Testis (tissue), 3 donors: Measurements from ENCODE around the gene PSMB7. TPM values are rescaled to one million over a fixed set of nuclear protein-coding genes. Genes with fewer than 3 reads are reported as not detected.

Experiments used
- DNase-seq: peaks from one replicate; pipeline ENCODE4 v3.0.0-alpha.2; 2019
- H3K27ac ChIP-seq, 2 donors: fragments of 200-600 bp; sonication (generic); one replicate each; pipeline ENCODE4 v1.5.1; 2019
- H3K27me3 ChIP-seq: fragments of 200-600 bp; sonication (generic); one replicate; pipeline ENCODE4 v1.5.1; 2019
- H3K36me3 ChIP-seq: fragments of 200-600 bp; sonication (generic); one replicate; pipeline ENCODE4 v1.5.1; 2017; ENCODE audit warnings: low read depth; ENCODE audit errors: missing control alignments
- H3K4me1 ChIP-seq: fragments of 200-600 bp; sonication (generic); one replicate; pipeline ENCODE4 v1.5.1; 2019
- H3K4me3 ChIP-seq, 2 donors: fragments of 200-600 bp; sonication (generic); one replicate each; pipeline ENCODE4 v1.5.1; 2017 to 2019
- H3K9me3 ChIP-seq: fragments of 200-600 bp; sonication (generic); one replicate; pipeline ENCODE4 v1.5.1; 2017
- POLR2A ChIP-seq: fragments of 450-650 bp; IDR thresholded peaks from one replicate; pipeline ENCODE4 v1.6.1; 2017; ENCODE audit warnings: antibody characterized with exemption, mild to moderate bottlenecking, moderate library complexity
- WGBS, 2 donors: methylation state at CpG; one replicate each; pipeline ENCODE4 v1.1.5; 2018; 5-methylcytosine and 5-hydroxymethylcytosine counted together
- intact Hi-C: fragments of 100-400 bp; cut with DNase I; formaldehyde crosslinking; loops from one replicate; pipeline ENCODE4 v1.15.1; 2023; ENCODE audit warnings: low total_unique reads
- polyA plus RNA-seq: library from polyadenylated mRNA; stranded (reverse); fragments of 350-450 nt; fragmentation: Illumina TruSeq; extraction: RNeasy Lipid Tissue Mini Kit (QIAGEN cat#74804); gene quantifications from one replicate; pipeline ENCODE4 v1.2.3, GENCODE V29; 2014; ENCODE audit warnings: low read depth, low replicate concordance; ENCODE audit not compliant: insufficient read depth
- total RNA-seq, 2 donors: library from RNA; depleted of rRNA; stranded (reverse); fragments of >200 nt; gene quantifications; one replicate each; pipeline ENCODE4 v1.2.3, GENCODE V29; 2016
- TF ChIP-seq, protein P1 (sequence below), 3 experiments: fragments of 450-650 bp in 2 of 3; fragments of 200-600 bp in 1 of 3; sonication (generic) in 1 of 3; IDR thresholded peaks; one replicate each; pipeline ENCODE4 v1.5.1; 2016 to 2019; ENCODE audit warnings: antibody characterized with exemption in 3 of 3, mild to moderate bottlenecking in 2 of 3, moderate library complexity in 1 of 3

PSMB7 gene
- total and polyA plus RNA-seq, 3 donors from 2014 or later, result 156 to 310 (median 188) TPM

DNA sequence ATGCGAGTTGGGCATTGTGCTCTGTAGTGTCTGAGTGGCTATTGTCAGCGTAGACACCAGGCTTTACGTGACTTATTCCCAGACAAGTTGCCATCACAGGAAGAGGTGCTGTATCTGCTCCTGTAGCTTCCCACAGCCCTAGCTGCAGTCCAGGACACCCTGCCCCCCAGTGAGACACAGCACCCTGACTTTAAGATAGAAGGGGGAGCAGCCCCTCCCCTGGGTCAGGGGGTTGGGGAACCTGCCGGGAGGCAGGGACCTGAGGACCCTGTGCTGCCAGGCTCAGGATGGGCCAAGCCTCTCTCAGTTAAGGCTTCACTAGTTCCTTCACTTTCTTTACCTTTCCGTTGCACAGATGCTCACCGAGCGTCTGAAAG lies 82.1 kb downstream of the PSMB7 start:
- no peaks in the 10 kb centered on the region for H3K27me3 ChIP-seq
- intact Hi-C loops, result no loop called here
- H3K4me1 ChIP-seq, result no peaks in the 10 kb centered on the region
- TF ChIP-seq, protein P1, sequence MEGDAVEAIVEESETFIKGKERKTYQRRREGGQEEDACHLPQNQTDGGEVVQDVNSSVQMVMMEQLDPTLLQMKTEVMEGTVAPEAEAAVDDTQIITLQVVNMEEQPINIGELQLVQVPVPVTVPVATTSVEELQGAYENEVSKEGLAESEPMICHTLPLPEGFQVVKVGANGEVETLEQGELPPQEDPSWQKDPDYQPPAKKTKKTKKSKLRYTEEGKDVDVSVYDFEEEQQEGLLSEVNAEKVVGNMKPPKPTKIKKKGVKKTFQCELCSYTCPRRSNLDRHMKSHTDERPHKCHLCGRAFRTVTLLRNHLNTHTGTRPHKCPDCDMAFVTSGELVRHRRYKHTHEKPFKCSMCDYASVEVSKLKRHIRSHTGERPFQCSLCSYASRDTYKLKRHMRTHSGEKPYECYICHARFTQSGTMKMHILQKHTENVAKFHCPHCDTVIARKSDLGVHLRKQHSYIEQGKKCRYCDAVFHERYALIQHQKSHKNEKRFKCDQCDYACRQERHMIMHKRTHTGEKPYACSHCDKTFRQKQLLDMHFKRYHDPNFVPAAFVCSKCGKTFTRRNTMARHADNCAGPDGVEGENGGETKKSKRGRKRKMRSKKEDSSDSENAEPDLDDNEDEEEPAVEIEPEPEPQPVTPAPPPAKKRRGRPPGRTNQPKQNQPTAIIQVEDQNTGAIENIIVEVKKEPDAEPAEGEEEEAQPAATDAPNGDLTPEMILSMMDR (IDR thresholded peaks at IDR 0.05), result no peak
- no peak for TF ChIP-seq POLR2A
- H3K9me3 ChIP-seq, result no peaks in the 10 kb centered on the region
- 82 to 92% methylated on average over 6 to 7 of the region's 7 CpGs for WGBS, 2 donors
- H3K27ac ChIP-seq, result no peak overlapping the region
- H3K4me3 ChIP-seq, result no peak overlapping the region
- no peak for DNase-seq
- no peaks in the 10 kb centered on the region for H3K36me3 ChIP-seq

DNA sequence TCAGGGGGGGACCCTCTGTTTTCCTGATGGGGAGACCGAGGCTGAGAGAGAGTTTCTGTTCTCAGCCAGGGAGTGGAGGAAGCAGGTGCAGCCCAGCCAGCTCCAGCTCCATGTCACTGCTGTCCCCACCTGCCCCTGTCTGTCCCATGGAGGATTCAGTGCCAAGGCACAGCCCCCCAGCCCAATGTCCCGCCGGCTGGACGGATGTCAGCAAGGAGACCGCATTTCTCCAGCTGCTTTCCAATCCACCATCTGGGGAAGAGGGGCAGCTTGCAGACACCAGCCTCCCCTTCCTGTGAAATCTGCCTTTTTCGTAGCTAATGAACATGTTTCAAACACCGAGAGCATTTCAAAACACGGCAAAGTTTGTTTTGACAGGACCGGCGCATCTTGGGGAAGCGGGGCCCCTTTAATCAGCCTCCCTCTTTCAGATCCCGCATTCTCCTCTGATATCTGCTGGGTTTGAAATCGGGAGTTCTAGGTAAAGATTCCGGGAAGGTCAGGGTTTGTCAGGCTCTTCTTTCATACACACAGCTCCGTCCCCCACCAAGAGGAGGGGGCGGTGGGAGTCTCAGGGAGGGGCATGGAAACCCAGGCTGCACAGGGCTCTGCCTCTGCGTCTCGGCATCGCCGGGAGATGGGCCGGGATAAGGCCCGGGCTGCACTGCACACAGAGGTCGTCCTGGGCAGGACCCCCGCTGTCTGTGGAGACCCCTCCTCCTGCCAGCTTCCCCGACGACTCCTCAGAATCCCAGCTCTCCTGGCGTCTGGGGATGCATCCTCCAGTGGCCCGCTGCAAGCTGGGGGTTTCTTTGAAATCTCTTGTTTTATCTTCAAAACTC lies 82.7 kb downstream of the PSMB7 start:
- Histone ChIP-seq H3K36me3 (no peaks in the 10 kb centered on the region), H3K27ac (no peak overlapping the region), H3K9me3 (no peaks in the 10 kb centered on the region), H3K4me3 (no peak overlapping the region), H3K4me1 (no peaks in the 10 kb centered on the region), H3K27me3 (no peaks in the 10 kb centered on the region)
- no peak for TF ChIP-seq POLR2A
- TF ChIP-seq, protein P1 (IDR thresholded peaks at IDR 0.05), result no peak
- intact Hi-C loops, result no loop called here
- 64 to 72% methylated on average over 23 to 27 of the region's 28 CpGs for WGBS, 2 donors
- no peak for DNase-seq

DNA sequence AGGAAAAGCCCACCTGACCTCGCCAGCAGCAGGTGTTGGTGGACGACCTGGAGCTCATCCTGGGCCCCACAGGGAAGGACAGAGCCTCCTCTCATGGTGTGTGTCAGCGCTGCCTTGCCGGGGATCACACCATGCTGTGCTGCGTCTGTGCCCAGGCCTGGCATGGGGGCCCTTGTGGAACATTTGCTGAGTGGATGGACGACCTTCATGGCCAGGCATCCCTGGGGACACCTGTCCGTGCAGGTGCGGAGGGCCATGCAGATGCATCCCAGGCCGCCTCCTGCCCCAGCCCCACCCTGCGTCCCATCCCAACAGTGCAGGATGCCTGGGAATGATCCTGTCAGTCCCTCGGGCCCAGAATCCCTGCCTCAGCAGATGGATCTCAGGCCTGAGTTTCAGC lies 83.7 kb downstream of the PSMB7 start:
- no peak for TF ChIP-seq POLR2A
- TF ChIP-seq, protein P1 (IDR thresholded peaks at IDR 0.05), result no peak
- H3K36me3 ChIP-seq, result no peaks in the 10 kb centered on the region
- no peak overlapping the region for H3K4me3 ChIP-seq
- H3K4me1 ChIP-seq, result no peaks in the 10 kb centered on the region
- no peak overlapping the region for H3K27ac ChIP-seq
- no peak for DNase-seq
- intact Hi-C loops, result no loop called here
- H3K9me3 ChIP-seq, result no peaks in the 10 kb centered on the region
- WGBS, 2 donors, result 80 to 90% methylated on average over 3 to 10 of the region's 11 CpGs
- H3K27me3 ChIP-seq, result no peaks in the 10 kb centered on the region

DNA sequence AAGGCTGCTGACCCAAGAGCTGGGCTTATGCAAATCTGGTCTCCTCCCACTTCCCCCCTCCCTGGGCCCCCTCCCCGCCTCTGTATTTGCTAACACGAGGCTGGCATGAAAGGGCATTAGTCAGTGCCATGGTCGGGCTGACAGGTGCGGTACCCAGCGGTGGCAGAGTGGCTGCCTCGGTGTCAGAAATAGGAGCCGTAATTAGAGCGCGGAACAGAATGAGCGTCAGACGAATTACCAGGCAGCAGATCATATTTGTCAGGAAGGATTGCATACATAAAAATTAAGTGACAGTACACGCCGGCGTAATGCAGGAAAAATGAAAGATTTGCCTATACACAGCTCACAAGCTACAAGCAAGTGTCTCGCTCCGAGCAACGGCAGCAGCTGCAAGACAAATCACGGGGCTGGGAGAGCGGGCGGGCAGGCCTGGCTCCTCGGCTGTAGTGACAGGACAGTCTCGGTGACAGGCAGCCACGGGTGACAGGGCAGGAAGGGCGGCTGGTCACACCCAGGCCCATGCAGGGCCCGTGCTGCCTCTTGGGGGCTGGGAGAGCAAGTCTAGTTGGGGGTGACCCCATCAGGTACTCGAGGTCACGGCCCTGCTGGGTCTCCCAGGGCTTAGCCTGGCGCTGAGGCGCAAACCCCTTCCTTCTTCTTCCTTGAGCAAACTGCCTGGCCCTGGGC lies 85.1 kb downstream of the PSMB7 start:
- DNase-seq, result no peak
- intact Hi-C loops, result no loop called here
- Histone ChIP-seq H3K27me3 (no peaks in the 10 kb centered on the region), H3K4me3 (no peak overlapping the region), H3K4me1 (no peaks in the 10 kb centered on the region), H3K36me3 (no peaks in the 10 kb centered on the region), H3K9me3 (no peaks in the 10 kb centered on the region), H3K27ac (no peak overlapping the region)
- TF ChIP-seq, protein P1 (IDR thresholded peaks at IDR 0.05), result no peak
- TF ChIP-seq POLR2A, result no peak
- WGBS, 2 donors, result 90 to 92% methylated on average over 19 to 29 of the region's 29 CpGs
